Mesendoderm (in vitro differentiated cells): Measurements from ENCODE around the gene SH3RF1.

Source experiments
- DNase-seq: peaks from one replicate; pipeline ENCODE4 v3.0.0; 2013
- H2AK5ac ChIP-seq: 2 replicates; pipeline ENCODE4 v1.6.1; 2013; ENCODE audit warnings: low read length, inconsistent platforms
- H2BK120ac ChIP-seq: 2 replicates; pipeline ENCODE4 v1.6.1; 2013; ENCODE audit warnings: low read depth, mild to moderate bottlenecking, low read length, moderate library complexity, mixed read lengths
- H2BK15ac ChIP-seq: replicated peaks from 2 replicates; pipeline ENCODE4 v1.6.1; 2013; ENCODE audit warnings: low read depth, mild to moderate bottlenecking, moderate library complexity
- H2BK5ac ChIP-seq: 2 replicates; pipeline ENCODE4 v1.6.1; 2013; ENCODE audit warnings: low read length, inconsistent platforms
- H3K18ac ChIP-seq: 2 replicates; pipeline ENCODE4 v1.6.1; 2013; ENCODE audit warnings: mild to moderate bottlenecking, low read length, mixed read lengths
- H3K23ac ChIP-seq: one replicate; pipeline ENCODE4 v1.6.1; 2013; ENCODE audit warnings: low read length
- H3K27ac ChIP-seq: 2 replicates; pipeline ENCODE4 v1.5.1; 2013; ENCODE audit warnings: low read depth, mild to moderate bottlenecking, inconsistent platforms, low read length, moderate library complexity
- H3K27me3 ChIP-seq: 2 replicates; pipeline ENCODE4 v1.6.1; 2013; ENCODE audit warnings: low read length, control low read depth, mild to moderate bottlenecking, inconsistent platforms; ENCODE audit not compliant: insufficient read depth, poor library complexity
- H3K36me3 ChIP-seq: 2 replicates; pipeline ENCODE4 v1.6.1; 2013; ENCODE audit warnings: low read length, inconsistent platforms; ENCODE audit not compliant: control insufficient read depth, insufficient read depth
- H3K4ac ChIP-seq: one replicate; pipeline ENCODE4 v1.6.1; 2013; ENCODE audit warnings: low read depth, mild to moderate bottlenecking, low read length, moderate library complexity
- H3K4me1 ChIP-seq: 2 replicates; pipeline ENCODE4 v1.6.1; 2013; ENCODE audit warnings: low read depth, low read length, inconsistent platforms; ENCODE audit not compliant: control insufficient read depth
- H3K4me2 ChIP-seq: 2 replicates; pipeline ENCODE4 v1.6.1; 2013; ENCODE audit warnings: low read length
- H3K4me3 ChIP-seq: 2 replicates; pipeline ENCODE4 v1.5.1; 2013; ENCODE audit warnings: mild to moderate bottlenecking, low read length
- H3K56ac ChIP-seq: one replicate; pipeline ENCODE4 v1.6.1; 2013; ENCODE audit warnings: low read length
- H3K79me1 ChIP-seq: 2 replicates; pipeline ENCODE4 v1.6.1; 2013; ENCODE audit warnings: low read length, inconsistent platforms
- H3K79me2 ChIP-seq: 2 replicates; pipeline ENCODE4 v1.6.1; 2013; ENCODE audit warnings: mild to moderate bottlenecking, low read length; ENCODE audit not compliant: control insufficient read depth, insufficient read depth
- H3K9ac ChIP-seq: 2 replicates; pipeline ENCODE4 v1.6.1; 2013; ENCODE audit warnings: low read length, inconsistent platforms
- H4K5ac ChIP-seq: one replicate; pipeline ENCODE4 v1.6.1; 2013; ENCODE audit warnings: low read length
- H4K8ac ChIP-seq: one replicate; pipeline ENCODE4 v1.6.1; 2013; ENCODE audit warnings: low read depth, mild to moderate bottlenecking, control low read depth, low read length, moderate library complexity
- WGBS: extraction: QIAGEN DNeasy Blood & Tissue Kit; methylation state at CpG from one replicate; pipeline ENCODE4 v1.1.7; 2013; ENCODE audit warnings: low lambda C conversion rate, missing lambda C conversion rate; ENCODE audit not compliant: insufficient coverage; ENCODE audit errors: extremely low coverage; 5-methylcytosine and 5-hydroxymethylcytosine counted together

The SH3RF1 gene

DNA sequence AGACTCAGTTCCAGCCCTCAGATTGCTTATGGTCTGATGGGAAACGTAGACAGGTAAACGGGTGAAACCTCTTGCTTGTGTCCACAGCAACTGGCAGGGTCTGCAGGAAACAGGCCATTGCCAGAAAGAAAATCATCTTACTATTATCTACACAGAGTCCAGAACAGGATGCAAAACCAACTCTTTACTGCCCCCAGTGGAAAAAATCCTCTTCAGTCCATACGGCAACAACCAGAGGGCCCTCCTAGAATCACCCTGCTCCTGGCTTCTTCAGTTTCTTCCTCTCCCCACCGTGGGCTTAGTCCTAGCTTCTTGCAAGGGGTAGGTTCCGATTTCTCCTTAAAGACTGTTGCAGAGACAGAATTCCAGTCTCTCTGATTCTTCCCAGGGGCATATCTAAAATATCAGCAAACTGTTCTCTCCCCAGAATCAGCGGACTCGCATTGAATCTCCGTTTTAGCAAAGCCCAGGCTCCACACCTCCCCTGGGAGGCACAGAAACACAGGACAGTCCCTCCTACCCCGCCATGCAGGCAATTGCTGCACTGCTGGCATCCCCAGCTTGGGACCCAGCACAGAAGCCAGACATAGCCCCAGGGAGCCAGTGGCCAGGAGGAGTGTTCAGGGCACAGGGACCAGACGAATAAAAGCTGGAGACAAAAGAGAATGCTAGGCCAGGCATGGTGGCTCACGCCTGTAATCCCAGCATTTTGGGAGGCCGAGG is 41.0 kb upstream of the SH3RF1 start:
- Histone ChIP-seq H2AK5ac (no peak overlapping the region), H3K27me3 (no peaks in the 10 kb centered on the region), H2BK15ac (peak overlapping the region; percentile 13), H3K9ac (no peak overlapping the region), H3K4me3 (no peak overlapping the region), H4K8ac (no peak overlapping the region), H3K4ac (peak overlapping the region; percentile 98), H3K4me2 (no peak overlapping the region), H3K36me3 (no peaks in the 10 kb centered on the region), H3K4me1 (no peaks in the 10 kb centered on the region), H3K56ac (peak overlapping the region; percentile 62), H4K5ac (no peak overlapping the region), H3K79me1 (no peaks in the 10 kb centered on the region), H3K79me2 (no peaks in the 10 kb centered on the region), H2BK120ac (no peak overlapping the region), H3K18ac (peak overlapping the region; percentile 61), H3K27ac (no peak overlapping the region), H3K23ac (no peak overlapping the region), H2BK5ac (no peak overlapping the region)
- WGBS, result no CpG with 5 or more reads among the region's 12 CpGs
- DNase-seq, result peak; percentile 90

- WGBS, result no CpG with 5 or more reads among the region's 12 CpGs
Measured at GRCh38 chr4:169309326-169309967, 38.7 kb upstream of the SH3RF1 start.

GRCh38 chr4:169307576-169307975 is 36.8 kb upstream of the SH3RF1 start:
- DNase-seq, result peak; percentile 19
- H3K36me3 ChIP-seq, result no peaks in the 10 kb centered on the region
- H3K79me2 ChIP-seq, result no peaks in the 10 kb centered on the region
- H3K27me3 ChIP-seq, result no peaks in the 10 kb centered on the region
- H2BK15ac ChIP-seq, result no peak overlapping the region
- WGBS, result no CpG with 5 or more reads among the region's 2 CpGs
- H3K4ac ChIP-seq, result no peak overlapping the region
- no peak overlapping the region for H4K5ac ChIP-seq
- H3K18ac ChIP-seq, result no peak overlapping the region
- no peak overlapping the region for H4K8ac ChIP-seq
- no peak overlapping the region for H3K27ac ChIP-seq
- H2BK120ac ChIP-seq, result no peak overlapping the region
- no peak overlapping the region for H2AK5ac ChIP-seq
- H3K9ac ChIP-seq, result no peak overlapping the region
- H3K56ac ChIP-seq, result no peak overlapping the region
- H3K4me3 ChIP-seq, result no peak overlapping the region
- no peaks in the 10 kb centered on the region for H3K79me1 ChIP-seq
- H3K4me2 ChIP-seq, result no peak overlapping the region
- H3K23ac ChIP-seq, result no peak overlapping the region
- no peak overlapping the region for H2BK5ac ChIP-seq
- H3K4me1 ChIP-seq, result no peaks in the 10 kb centered on the region

More at GRCh38 chr4:169309326-169309967, 38.7 kb upstream of the SH3RF1 start:
- H3K4ac ChIP-seq, result no peak overlapping the region
- no peaks in the 10 kb centered on the region for H3K4me1 ChIP-seq
- no peak overlapping the region for H3K56ac ChIP-seq
- DNase-seq, result no peak
- no peak overlapping the region for H3K18ac ChIP-seq
- no peak overlapping the region for H3K4me3 ChIP-seq
- H2BK120ac ChIP-seq, result no peak overlapping the region
- no peak overlapping the region for H3K27ac ChIP-seq
- no peak overlapping the region for H2AK5ac ChIP-seq
- no peak overlapping the region for H4K5ac ChIP-seq
- no peak overlapping the region for H3K23ac ChIP-seq
- H3K79me1 ChIP-seq, result no peaks in the 10 kb centered on the region
- no peaks in the 10 kb centered on the region for H3K79me2 ChIP-seq
- no peak overlapping the region for H4K8ac ChIP-seq
- no peaks in the 10 kb centered on the region for H3K36me3 ChIP-seq
- H3K4me2 ChIP-seq, result no peak overlapping the region
- H3K9ac ChIP-seq, result no peak overlapping the region
- no peak overlapping the region for H2BK5ac ChIP-seq
- H3K27me3 ChIP-seq, result no peaks in the 10 kb centered on the region
- no peak overlapping the region for H2BK15ac ChIP-seq

DNA sequence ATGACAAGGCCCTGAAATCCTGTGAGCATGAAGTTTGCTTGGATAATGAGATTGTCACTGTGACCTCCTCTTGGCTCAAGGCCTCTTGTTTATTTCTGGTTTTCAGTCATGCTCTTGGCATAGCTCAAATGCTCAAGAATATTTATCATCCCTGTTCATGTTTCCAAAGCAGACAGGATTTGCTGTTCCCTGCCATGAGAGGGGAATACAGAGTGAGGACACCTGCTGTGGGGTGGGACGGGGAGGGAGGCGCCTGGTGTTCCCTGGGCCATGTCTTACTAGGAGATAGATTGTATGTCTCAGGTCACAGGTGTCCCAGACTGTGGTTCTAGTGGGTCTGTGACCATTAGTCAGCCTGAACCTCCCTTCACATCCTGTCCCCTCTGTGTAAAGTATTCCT is 34.9 kb upstream of the SH3RF1 start:
- no peak overlapping the region for H3K27ac ChIP-seq
- H2BK15ac ChIP-seq, result no peak overlapping the region
- H3K4me1 ChIP-seq, result no peaks in the 10 kb centered on the region

GRCh38 chr4:169305173-169305572 is 34.4 kb upstream of the SH3RF1 start:
- H3K4me1 ChIP-seq, result no peaks in the 10 kb centered on the region
- H3K79me1 ChIP-seq, result no peaks in the 10 kb centered on the region
- H3K23ac ChIP-seq, result no peak overlapping the region
- H3K4me2 ChIP-seq, result no peak overlapping the region
- H2BK15ac ChIP-seq, result no peak overlapping the region
- H3K4me3 ChIP-seq, result no peak overlapping the region
- no peak overlapping the region for H3K56ac ChIP-seq
- H3K79me2 ChIP-seq, result no peaks in the 10 kb centered on the region
- H3K27ac ChIP-seq, result no peak overlapping the region
- H4K5ac ChIP-seq, result no peak overlapping the region
- no peaks in the 10 kb centered on the region for H3K36me3 ChIP-seq
- no peak overlapping the region for H2BK5ac ChIP-seq
- no CpG with 5 or more reads among the region's 1 CpG for WGBS
- no peak overlapping the region for H3K9ac ChIP-seq
- H4K8ac ChIP-seq, result no peak overlapping the region
- no peaks in the 10 kb centered on the region for H3K27me3 ChIP-seq
- H2BK120ac ChIP-seq, result no peak overlapping the region
- no peak overlapping the region for H3K4ac ChIP-seq
- DNase-seq, result no peak
- H3K18ac ChIP-seq, result no peak overlapping the region
- H2AK5ac ChIP-seq, result no peak overlapping the region

More for the DNA sequence above, 34.9 kb upstream of the SH3RF1 start:
- no peak overlapping the region for H4K8ac ChIP-seq
- no peaks in the 10 kb centered on the region for H3K27me3 ChIP-seq
- H3K18ac ChIP-seq, result no peak overlapping the region
- DNase-seq, result no peak
- no peak overlapping the region for H3K4me3 ChIP-seq
- H2BK5ac ChIP-seq, result no peak overlapping the region
- no peak overlapping the region for H3K4ac ChIP-seq
- no peak overlapping the region for H3K56ac ChIP-seq
- H3K9ac ChIP-seq, result no peak overlapping the region
- no peak overlapping the region for H2BK120ac ChIP-seq
- no peaks in the 10 kb centered on the region for H3K36me3 ChIP-seq
- no peak overlapping the region for H3K4me2 ChIP-seq
- no peak overlapping the region for H3K23ac ChIP-seq
- H2AK5ac ChIP-seq, result no peak overlapping the region
- no peaks in the 10 kb centered on the region for H3K79me2 ChIP-seq
- no CpG with 5 or more reads among the region's 2 CpGs for WGBS
- H3K79me1 ChIP-seq, result no peaks in the 10 kb centered on the region
- H4K5ac ChIP-seq, result no peak overlapping the region
